ENCODE measurements around the gene HTR4.

DNA sequence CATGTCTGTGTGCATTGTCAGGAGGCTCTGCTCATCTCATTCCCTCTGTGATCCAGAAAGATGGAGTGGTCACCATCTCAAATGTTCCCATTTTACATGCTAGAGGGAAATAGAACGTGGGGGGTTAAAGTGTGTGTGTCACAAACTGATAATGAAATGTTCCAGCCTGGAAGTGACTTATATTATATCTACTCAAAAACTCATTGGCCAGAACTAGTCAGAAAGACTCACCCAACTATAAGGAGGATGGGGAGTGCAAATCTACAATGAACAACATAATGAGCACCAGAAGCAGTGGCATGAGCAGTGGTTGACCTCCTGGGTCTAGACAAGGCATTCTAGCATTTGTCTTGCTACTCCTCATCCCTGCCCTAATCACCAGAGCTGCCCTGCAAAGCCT, 81.0 kb downstream of the HTR4 start:
- TF ChIP-seq, protein P1, sequence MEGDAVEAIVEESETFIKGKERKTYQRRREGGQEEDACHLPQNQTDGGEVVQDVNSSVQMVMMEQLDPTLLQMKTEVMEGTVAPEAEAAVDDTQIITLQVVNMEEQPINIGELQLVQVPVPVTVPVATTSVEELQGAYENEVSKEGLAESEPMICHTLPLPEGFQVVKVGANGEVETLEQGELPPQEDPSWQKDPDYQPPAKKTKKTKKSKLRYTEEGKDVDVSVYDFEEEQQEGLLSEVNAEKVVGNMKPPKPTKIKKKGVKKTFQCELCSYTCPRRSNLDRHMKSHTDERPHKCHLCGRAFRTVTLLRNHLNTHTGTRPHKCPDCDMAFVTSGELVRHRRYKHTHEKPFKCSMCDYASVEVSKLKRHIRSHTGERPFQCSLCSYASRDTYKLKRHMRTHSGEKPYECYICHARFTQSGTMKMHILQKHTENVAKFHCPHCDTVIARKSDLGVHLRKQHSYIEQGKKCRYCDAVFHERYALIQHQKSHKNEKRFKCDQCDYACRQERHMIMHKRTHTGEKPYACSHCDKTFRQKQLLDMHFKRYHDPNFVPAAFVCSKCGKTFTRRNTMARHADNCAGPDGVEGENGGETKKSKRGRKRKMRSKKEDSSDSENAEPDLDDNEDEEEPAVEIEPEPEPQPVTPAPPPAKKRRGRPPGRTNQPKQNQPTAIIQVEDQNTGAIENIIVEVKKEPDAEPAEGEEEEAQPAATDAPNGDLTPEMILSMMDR (conservative IDR thresholded peaks at IDR 0.05; ENCODE audit: low read depth, low read length): no peak
- no peak for TF ChIP-seq EZH2 (IDR thresholded peaks at IDR 0.05; ENCODE audit: borderline replicate concordance, low read depth, low read length, poor library complexity, severe bottlenecking)
